ENCODE results near the gene RPS15.
A peak's percentile ranks its signal among the peaks of the same experiment; 100 is the strongest.

- TF ChIP-seq EZH2phosphoT487 (IDR thresholded peaks at IDR 0.05; ENCODE audit: borderline replicate concordance, low read length), result no peak
- peak; percentile 87 for TF ChIP-seq CTCF (IDR thresholded peaks at IDR 0.05; ENCODE audit: low read depth, low read length, poor library complexity, severe bottlenecking)
These were observed 7.2 kb downstream of the RPS15 start for GRCh38 chr19:1445185-1445931.

Data from DOHH2 (cell line).